ENCODE measurements around the gene SETD3.

DNA sequence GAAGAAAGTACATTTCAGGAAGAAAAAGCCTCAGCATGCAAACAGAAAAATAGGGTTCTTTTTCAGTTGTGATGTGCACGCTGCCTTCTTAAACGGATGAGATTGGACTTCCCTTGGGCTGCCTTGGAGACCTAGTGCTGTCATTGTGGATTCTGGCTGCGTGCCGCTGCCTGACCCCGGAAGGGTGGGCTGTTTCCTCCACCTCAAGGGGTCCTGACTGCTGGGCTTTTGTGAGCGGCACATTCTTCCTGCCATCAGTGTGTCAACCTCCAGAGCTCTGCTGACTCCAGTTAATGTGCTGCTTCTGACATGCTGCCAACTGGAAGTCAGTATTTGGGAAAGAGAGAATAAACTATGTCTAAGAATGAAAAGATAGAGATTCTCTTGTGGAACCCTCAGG lies 25.6 kb upstream of the SETD3 start:
- TF ChIP-seq YY1 (IDR thresholded peaks at IDR 0.05; ENCODE audit: insufficient read depth, insufficient read length) (no peak), ZNF274 (IDR thresholded peaks at IDR 0.05; ENCODE audit: low read depth, low read length) (no peak)

Measured in NT2/D1 (cell line).